Ureter (tissue), 1 donor: ENCODE measurements around the gene RIMS4. TPM values are rescaled to one million over a fixed set of nuclear protein-coding genes. Genes with fewer than 3 reads are reported as not detected.
"Not testable (repeated sequence)": the region's sequence is repeated elsewhere in the genome, so short reads cannot be mapped to it uniquely, and the experiment has no call there.

ENCODE experiments used
- DNase-seq: peaks from one replicate; pipeline ENCODE4 v3.0.0-alpha.2; 2020; ENCODE audit warnings: low spot score
- total RNA-seq: library from RNA; stranded (reverse); gene quantifications from one replicate; pipeline ENCODE4 v1.2.4, GENCODE V29; 2023
- donor health status: DM: yes; HTN: yes; CAD: no.

The RIMS4 gene
- total RNA-seq, 1 donor from 2014 or later: 0.44 TPM

GRCh38 chr20:44795836-44796235 is 14.5 kb downstream of the RIMS4 start:
- DNase-seq: no peak

GRCh38 chr20:44792796-44793195 is 17.6 kb downstream of the RIMS4 start:
- DNase-seq: no peak

- no peak for DNase-seq
Observed at GRCh38 chr20:44790638-44791393, 19.5 kb downstream of the RIMS4 start.

- DNase-seq: no peak
Observed at GRCh38 chr20:44788706-44789456, 21.5 kb downstream of the RIMS4 start.

GRCh38 chr20:44787299-44787698 is 23.0 kb downstream of the RIMS4 start:
- DNase-seq: no peak

GRCh38 chr20:44785768-44786167 is 24.6 kb downstream of the RIMS4 start:
- no peak for DNase-seq

- DNase-seq: no peak
Observed at GRCh38 chr20:44784688-44785087, 25.7 kb downstream of the RIMS4 start.

- no peak for DNase-seq
Observed at GRCh38 chr20:44781791-44782190, 28.6 kb downstream of the RIMS4 start.

- no peak for DNase-seq
Observed at GRCh38 chr20:44781118-44781517, 29.2 kb downstream of the RIMS4 start.

GRCh38 chr20:44780226-44780625 is 30.1 kb downstream of the RIMS4 start:
- no peak for DNase-seq

GRCh38 chr20:44776980-44777379 is 33.4 kb downstream of the RIMS4 start:
- no peak for DNase-seq

- DNase-seq: no peak
Observed at GRCh38 chr20:44773070-44773829, 37.1 kb downstream of the RIMS4 start.

GRCh38 chr20:44772636-44773035 is 37.7 kb downstream of the RIMS4 start:
- no peak for DNase-seq

- no peak for DNase-seq
Observed at GRCh38 chr20:44771172-44771535, 39.2 kb downstream of the RIMS4 start.

- DNase-seq: no peak
Observed at GRCh38 chr20:44770484-44771171, 39.7 kb downstream of the RIMS4 start.

GRCh38 chr20:44769481-44769863 is 40.9 kb downstream of the RIMS4 start:
- DNase-seq: no peak

- no peak for DNase-seq
Observed at GRCh38 chr20:44768854-44769480, 41.4 kb downstream of the RIMS4 start.

- DNase-seq: no peak
Observed at GRCh38 chr20:44768256-44768655, 42.1 kb downstream of the RIMS4 start.

- DNase-seq: no peak
Observed at GRCh38 chr20:44765701-44766347, 44.5 kb downstream of the RIMS4 start.

GRCh38 chr20:44765091-44765490 is 45.3 kb downstream of the RIMS4 start:
- no peak for DNase-seq

GRCh38 chr20:44763798-44764197 is 46.5 kb downstream of the RIMS4 start:
- DNase-seq: not testable (repeated sequence)
